Panc1 (cell line): Measurements from ENCODE around the gene RBKS.

Experiments used
- POLR2AphosphoS5 ChIP-seq: IDR thresholded peaks from 2 replicates; pipeline ENCODE4 v1.6.1; 2012; ENCODE audit warnings: mild to moderate bottlenecking, low read depth, low read length, moderate library complexity
- REST ChIP-seq, 2 experiments: IDR thresholded peaks; 2 replicates each; pipeline ENCODE4 v1.6.1; 2011 to 2012; ENCODE audit warnings: low read depth in 2 of 2, control low read depth in 1 of 2, low read length in 1 of 2, mild to moderate bottlenecking in 1 of 2, moderate library complexity in 1 of 2; ENCODE audit not compliant: insufficient read depth in 1 of 2
- SIN3A ChIP-seq: IDR thresholded peaks from 2 replicates; pipeline ENCODE4 v1.6.1; 2012; ENCODE audit warnings: low read depth, mild to moderate bottlenecking, low read length, moderate library complexity, borderline replicate concordance; ENCODE audit not compliant: insufficient read depth
- TCF7L2 ChIP-seq: IDR thresholded peaks from 2 replicates; pipeline ENCODE4 v1.6.1; 2011; ENCODE audit warnings: mild to moderate bottlenecking, low read depth, low read length, inconsistent platforms
- TF ChIP-seq, protein P1 (sequence below): fragments of 450-650 bp; IDR thresholded peaks from 2 replicates; pipeline ENCODE4 v1.5.1; 2017; ENCODE audit warnings: mild to moderate bottlenecking

GRCh38 chr2:27776097-27776496 is 114.1 kb downstream of the RBKS start:
- TF ChIP-seq POLR2AphosphoS5 (no peak), REST (IDR thresholded peaks at IDR 0.05; ENCODE audit: insufficient read depth in 1 of 2, low read depth in 2 of 2, low read length in 1 of 2) (no peak), SIN3A (no peak), TCF7L2 (no peak)
- TF ChIP-seq, protein P1, sequence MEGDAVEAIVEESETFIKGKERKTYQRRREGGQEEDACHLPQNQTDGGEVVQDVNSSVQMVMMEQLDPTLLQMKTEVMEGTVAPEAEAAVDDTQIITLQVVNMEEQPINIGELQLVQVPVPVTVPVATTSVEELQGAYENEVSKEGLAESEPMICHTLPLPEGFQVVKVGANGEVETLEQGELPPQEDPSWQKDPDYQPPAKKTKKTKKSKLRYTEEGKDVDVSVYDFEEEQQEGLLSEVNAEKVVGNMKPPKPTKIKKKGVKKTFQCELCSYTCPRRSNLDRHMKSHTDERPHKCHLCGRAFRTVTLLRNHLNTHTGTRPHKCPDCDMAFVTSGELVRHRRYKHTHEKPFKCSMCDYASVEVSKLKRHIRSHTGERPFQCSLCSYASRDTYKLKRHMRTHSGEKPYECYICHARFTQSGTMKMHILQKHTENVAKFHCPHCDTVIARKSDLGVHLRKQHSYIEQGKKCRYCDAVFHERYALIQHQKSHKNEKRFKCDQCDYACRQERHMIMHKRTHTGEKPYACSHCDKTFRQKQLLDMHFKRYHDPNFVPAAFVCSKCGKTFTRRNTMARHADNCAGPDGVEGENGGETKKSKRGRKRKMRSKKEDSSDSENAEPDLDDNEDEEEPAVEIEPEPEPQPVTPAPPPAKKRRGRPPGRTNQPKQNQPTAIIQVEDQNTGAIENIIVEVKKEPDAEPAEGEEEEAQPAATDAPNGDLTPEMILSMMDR = no peak
